GM12891 (cell line): ENCODE measurements around the gene SARDH.

Experiments
- POLR2AphosphoS5 ChIP-seq: IDR thresholded peaks from 2 replicates; pipeline ENCODE4 v1.6.1; 2011; ENCODE audit warnings: low read depth, low read length, control low read depth
- TAF1 ChIP-seq: IDR thresholded peaks from 2 replicates; pipeline ENCODE4 v1.6.1; 2011; ENCODE audit warnings: low read depth, low read length, control low read depth

DNA sequence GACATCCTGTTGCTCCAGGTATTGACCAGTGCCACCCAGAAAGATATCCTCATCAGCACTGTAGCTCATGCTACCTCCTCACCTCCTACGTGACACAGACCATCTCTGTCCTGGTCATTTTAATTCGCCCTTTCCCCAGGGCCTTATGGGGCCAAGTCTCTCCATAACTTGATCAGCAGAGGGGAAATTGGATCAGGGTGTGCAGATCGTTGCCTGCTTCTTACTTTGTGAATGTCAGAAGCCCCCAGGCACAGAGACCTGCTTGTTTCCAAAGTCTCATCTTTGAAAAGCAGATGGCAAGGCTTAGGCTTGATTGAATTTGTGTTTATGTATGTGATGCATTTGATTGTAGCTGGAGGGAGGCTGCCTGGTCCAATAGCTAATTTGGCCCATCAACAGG is 110.8 kb downstream of the SARDH start:
- no peak for TF ChIP-seq TAF1
- no peak for TF ChIP-seq POLR2AphosphoS5
